ENCODE data around the gene LANCL3. TPM values are rescaled to one million over a fixed set of nuclear protein-coding genes. Genes with fewer than 3 reads are reported as not detected.

The LANCL3 gene
- total RNA-seq, 2 experiments from 2014 or later: 0.04 TPM; not detected in 1

DNA sequence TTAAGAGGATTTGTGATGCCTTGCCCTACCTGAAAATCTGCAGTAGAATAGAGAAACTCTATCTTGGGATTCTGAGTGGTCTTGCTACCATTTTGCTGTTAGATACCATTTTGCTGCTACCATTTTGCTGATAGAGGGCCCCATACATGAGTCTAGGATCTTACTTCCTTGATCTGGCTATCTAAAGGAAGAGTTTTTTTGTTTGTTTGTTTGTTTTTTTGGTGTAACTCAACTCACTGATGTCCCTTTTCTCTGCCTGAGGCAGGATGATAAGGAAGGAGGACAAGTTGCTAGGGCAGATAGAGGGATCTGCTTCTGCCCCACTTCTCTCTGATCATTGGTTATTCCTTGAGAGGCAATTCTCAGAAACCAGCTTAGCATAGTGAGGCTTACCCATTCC, 145.1 kb downstream of the LANCL3 start:
- Histone ChIP-seq H4K20me1 (ENCODE audit: insufficient read depth, low read length) (no peaks in the 10 kb centered on the region), H3K9me3 (ENCODE audit: low read length) (no peaks in the 10 kb centered on the region), H3K9me2 (ENCODE audit: insufficient read depth, low read length) (no peaks in the 10 kb centered on the region), H2AFZ (ENCODE audit: low read length) (no peak overlapping the region), H3K79me2 (ENCODE audit: insufficient read depth, low read depth, low read length) (no peaks in the 10 kb centered on the region), H3K27ac (ENCODE audit: low read depth, low read length, poor library complexity, severe bottlenecking) (no peak overlapping the region), H3K4me3 (ENCODE audit: low read depth, low read length, poor library complexity, severe bottlenecking) (no peak overlapping the region), H3K4me2 (ENCODE audit: low read length) (no peak overlapping the region), H3K4me1 (ENCODE audit: insufficient read depth, low read length, poor library complexity, severe bottlenecking) (no peaks in the 10 kb centered on the region), H3K36me3 (ENCODE audit: insufficient read depth, low read length) (no peaks in the 10 kb centered on the region)
- TF ChIP-seq, protein P1, sequence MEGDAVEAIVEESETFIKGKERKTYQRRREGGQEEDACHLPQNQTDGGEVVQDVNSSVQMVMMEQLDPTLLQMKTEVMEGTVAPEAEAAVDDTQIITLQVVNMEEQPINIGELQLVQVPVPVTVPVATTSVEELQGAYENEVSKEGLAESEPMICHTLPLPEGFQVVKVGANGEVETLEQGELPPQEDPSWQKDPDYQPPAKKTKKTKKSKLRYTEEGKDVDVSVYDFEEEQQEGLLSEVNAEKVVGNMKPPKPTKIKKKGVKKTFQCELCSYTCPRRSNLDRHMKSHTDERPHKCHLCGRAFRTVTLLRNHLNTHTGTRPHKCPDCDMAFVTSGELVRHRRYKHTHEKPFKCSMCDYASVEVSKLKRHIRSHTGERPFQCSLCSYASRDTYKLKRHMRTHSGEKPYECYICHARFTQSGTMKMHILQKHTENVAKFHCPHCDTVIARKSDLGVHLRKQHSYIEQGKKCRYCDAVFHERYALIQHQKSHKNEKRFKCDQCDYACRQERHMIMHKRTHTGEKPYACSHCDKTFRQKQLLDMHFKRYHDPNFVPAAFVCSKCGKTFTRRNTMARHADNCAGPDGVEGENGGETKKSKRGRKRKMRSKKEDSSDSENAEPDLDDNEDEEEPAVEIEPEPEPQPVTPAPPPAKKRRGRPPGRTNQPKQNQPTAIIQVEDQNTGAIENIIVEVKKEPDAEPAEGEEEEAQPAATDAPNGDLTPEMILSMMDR (conservative IDR thresholded peaks at IDR 0.05; ENCODE audit: low read length): no peak
- TF ChIP-seq EZH2phosphoT487 (IDR thresholded peaks at IDR 0.05; ENCODE audit: borderline replicate concordance, low read depth, low read length): no peak
- ChIA-PET POLR2A (interaction anchor here (0.6 to 0.7 kb wide), 2 partner anchors 26 to 269 kb away, joined by 3 to 4 read pairs; no protein-coding TSS in a partner anchor), CTCF (ENCODE audit: unreplicated experiment) (no interaction called here)
- intact Hi-C loops (cut with micrococcal nuclease; ENCODE audit: unreplicated experiment): no loop called here
- BruUV-seq (replicated peaks): no TSS peak
- no peak for DNase-seq (ENCODE audit: low spot score)

DNA sequence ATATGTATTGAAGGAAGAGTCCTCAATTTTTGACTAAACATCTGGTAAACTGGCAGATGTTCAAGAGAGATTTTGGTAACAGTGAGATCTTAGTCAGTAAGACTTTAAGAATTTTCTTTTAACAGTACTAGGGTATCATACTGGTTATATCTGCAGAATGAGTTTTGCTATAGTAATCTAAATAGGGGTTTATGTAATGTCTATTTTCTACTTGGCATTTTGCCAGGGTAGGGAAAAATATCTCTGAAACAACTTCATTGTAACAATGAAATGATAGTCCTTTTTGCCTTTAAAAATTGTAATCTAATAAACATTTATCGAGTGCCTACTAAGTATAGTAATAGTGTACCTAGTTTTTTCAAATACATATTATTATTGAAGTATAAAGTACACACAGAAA, 146.2 kb downstream of the LANCL3 start:
- Histone ChIP-seq H4K20me1 (ENCODE audit: insufficient read depth, low read length) (no peaks in the 10 kb centered on the region), H3K9me3 (ENCODE audit: low read length) (no peaks in the 10 kb centered on the region), H3K79me2 (ENCODE audit: insufficient read depth, low read depth, low read length) (no peaks in the 10 kb centered on the region), H3K4me2 (ENCODE audit: low read length) (no peak overlapping the region), H2AFZ (ENCODE audit: low read length) (no peak overlapping the region), H3K4me1 (ENCODE audit: insufficient read depth, low read length, poor library complexity, severe bottlenecking) (no peaks in the 10 kb centered on the region), H3K9me2 (ENCODE audit: insufficient read depth, low read length) (no peaks in the 10 kb centered on the region), H3K36me3 (ENCODE audit: insufficient read depth, low read length) (no peaks in the 10 kb centered on the region), H3K4me3 (ENCODE audit: low read depth, low read length, poor library complexity, severe bottlenecking) (no peak overlapping the region), H3K27ac (ENCODE audit: low read depth, low read length, poor library complexity, severe bottlenecking) (no peak overlapping the region)
- BruUV-seq (replicated peaks): no TSS peak
- CTCF ChIA-PET (ENCODE audit: unreplicated experiment): no interaction called here
- TF ChIP-seq, protein P1 (conservative IDR thresholded peaks at IDR 0.05; ENCODE audit: low read length): no peak
- no peak for TF ChIP-seq EZH2phosphoT487 (IDR thresholded peaks at IDR 0.05; ENCODE audit: borderline replicate concordance, low read depth, low read length)
- DNase-seq (ENCODE audit: low spot score): no peak
- intact Hi-C loops (cut with micrococcal nuclease; ENCODE audit: unreplicated experiment): no loop called here
- POLR2A ChIA-PET: interaction anchor here (0.9 kb wide), 1 partner anchor 28 kb away, joined by 3 read pairs; no protein-coding TSS in a partner anchor

- intact Hi-C loops (cut with micrococcal nuclease; ENCODE audit: unreplicated experiment): no loop called here
- POLR2A ChIA-PET: interaction anchor here (0.7 kb wide), 1 partner anchor 86 kb away, joined by 3 read pairs; no protein-coding TSS in a partner anchor
- no peak for TF ChIP-seq EZH2phosphoT487 (IDR thresholded peaks at IDR 0.05; ENCODE audit: borderline replicate concordance, low read depth, low read length)
- TF ChIP-seq, protein P1 (conservative IDR thresholded peaks at IDR 0.05; ENCODE audit: low read length): no peak
These were observed 151.1 kb downstream of the LANCL3 start for GRCh38 chrX:37722595-37722994.

More at GRCh38 chrX:37722595-37722994, 151.1 kb downstream of the LANCL3 start:
- no TSS peak for BruUV-seq (replicated peaks)
- Histone ChIP-seq H3K36me3 (ENCODE audit: insufficient read depth, low read length) (no peaks in the 10 kb centered on the region), H3K4me3 (ENCODE audit: low read depth, low read length, poor library complexity, severe bottlenecking) (no peak overlapping the region), H4K20me1 (ENCODE audit: insufficient read depth, low read length) (no peaks in the 10 kb centered on the region), H3K4me1 (ENCODE audit: insufficient read depth, low read length, poor library complexity, severe bottlenecking) (no peaks in the 10 kb centered on the region), H3K4me2 (ENCODE audit: low read length) (no peak overlapping the region), H3K9me3 (ENCODE audit: low read length) (no peaks in the 10 kb centered on the region), H3K27ac (ENCODE audit: low read depth, low read length, poor library complexity, severe bottlenecking) (no peak overlapping the region), H3K9me2 (ENCODE audit: insufficient read depth, low read length) (no peaks in the 10 kb centered on the region), H2AFZ (ENCODE audit: low read length) (no peak overlapping the region), H3K79me2 (ENCODE audit: insufficient read depth, low read depth, low read length) (no peaks in the 10 kb centered on the region)
- no peak for DNase-seq (ENCODE audit: low spot score)
- CTCF ChIA-PET (ENCODE audit: unreplicated experiment): no interaction called here

Measured in OCI-LY7 (cell line).